Globus pallidus (tissue), 1 donor: ENCODE measurements around the gene GRIN2A.
A peak's percentile ranks its signal among the peaks of the same experiment; 100 is the strongest.

Experiments used
- DNase-seq: peaks from one replicate; pipeline ENCODE4 v3.0.0-alpha.2; 2015; ENCODE audit warnings: low spot score

GRIN2A gene

GRCh38 chr16:9852003-9852402, 330.2 kb downstream of the GRIN2A start:
- no peak for DNase-seq

GRCh38 chr16:9850817-9851216, 331.4 kb downstream of the GRIN2A start:
- DNase-seq = no peak

- no peak for DNase-seq
Measured at GRCh38 chr16:9849697-9850245, 332.5 kb downstream of the GRIN2A start.

- DNase-seq = no peak
Measured at GRCh38 chr16:9847146-9847545, 335.1 kb downstream of the GRIN2A start.

GRCh38 chr16:9846362-9847099, 335.7 kb downstream of the GRIN2A start:
- no peak for DNase-seq

GRCh38 chr16:9845661-9846361, 336.4 kb downstream of the GRIN2A start:
- no peak for DNase-seq

GRCh38 chr16:9844361-9844760, 337.9 kb downstream of the GRIN2A start:
- DNase-seq = no peak

- no peak for DNase-seq
Measured at GRCh38 chr16:9843424-9844018, 338.7 kb downstream of the GRIN2A start.

GRCh38 chr16:9840761-9841665, 341.2 kb downstream of the GRIN2A start:
- no peak for DNase-seq

- no peak for DNase-seq
Measured at GRCh38 chr16:9837481-9837880, 344.7 kb downstream of the GRIN2A start.

GRCh38 chr16:9836118-9836736, 346.0 kb downstream of the GRIN2A start:
- peak; percentile 59 for DNase-seq

GRCh38 chr16:9827062-9827752, 355.0 kb downstream of the GRIN2A start:
- DNase-seq = no peak

GRCh38 chr16:9826656-9827055, 355.6 kb downstream of the GRIN2A start:
- DNase-seq = no peak

GRCh38 chr16:9824200-9825068, 357.8 kb downstream of the GRIN2A start:
- DNase-seq = no peak

GRCh38 chr16:9823510-9823909, 358.7 kb downstream of the GRIN2A start:
- no peak for DNase-seq

- no peak for DNase-seq
Measured at GRCh38 chr16:9821970-9822369, 360.3 kb downstream of the GRIN2A start.

GRCh38 chr16:9821331-9821730, 360.9 kb downstream of the GRIN2A start:
- peak; percentile 72 for DNase-seq

- peak; percentile 56 for DNase-seq
Measured at GRCh38 chr16:9820476-9821246, 361.6 kb downstream of the GRIN2A start.

GRCh38 chr16:9818702-9819101, 363.5 kb downstream of the GRIN2A start:
- DNase-seq = no peak
